ENCODE results near the gene DTYMK.
"Not testable (repeated sequence)": the region's sequence is repeated elsewhere in the genome, so short reads cannot be mapped to it uniquely, and the experiment has no call there.

The DTYMK gene

DNA sequence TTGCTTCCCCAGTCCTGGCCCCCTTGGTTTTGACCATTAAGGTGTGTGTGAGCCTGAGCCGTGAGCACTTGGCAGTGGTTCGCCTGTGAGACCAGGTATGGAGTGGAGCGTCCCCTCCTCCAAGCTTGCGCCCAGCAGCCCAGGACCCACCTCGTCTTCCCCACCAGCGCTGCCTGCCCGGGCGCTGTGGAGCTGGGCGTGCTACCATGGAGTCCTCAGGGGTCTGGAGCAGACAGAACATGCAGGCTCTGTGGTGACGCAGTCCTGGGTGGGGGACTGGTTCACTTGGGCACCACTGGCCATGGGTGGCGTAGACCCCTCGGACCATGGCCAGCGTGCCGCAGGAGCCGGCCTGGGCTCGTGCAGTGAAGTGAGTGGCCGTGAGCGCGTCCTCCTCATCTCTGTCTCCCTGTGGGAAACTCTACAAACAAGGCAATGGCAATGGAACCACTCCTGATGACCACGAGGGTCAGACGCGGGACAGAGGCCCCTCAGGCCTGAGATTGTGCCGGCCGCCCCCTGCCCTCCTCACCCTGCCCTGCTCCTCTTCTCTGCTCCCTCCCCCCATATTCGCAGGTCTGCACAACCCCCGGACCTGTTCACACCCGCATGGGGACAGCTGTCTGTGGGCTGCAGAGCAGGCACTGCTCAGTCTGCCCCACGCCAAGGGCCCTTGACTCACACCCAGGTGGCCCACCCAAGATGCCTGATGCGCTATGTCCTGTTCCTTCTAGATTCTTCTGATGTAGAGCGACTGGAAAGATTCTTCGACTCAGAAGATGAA is 15.0 kb downstream of the DTYMK start:
- no peak for DNase-seq

DNA sequence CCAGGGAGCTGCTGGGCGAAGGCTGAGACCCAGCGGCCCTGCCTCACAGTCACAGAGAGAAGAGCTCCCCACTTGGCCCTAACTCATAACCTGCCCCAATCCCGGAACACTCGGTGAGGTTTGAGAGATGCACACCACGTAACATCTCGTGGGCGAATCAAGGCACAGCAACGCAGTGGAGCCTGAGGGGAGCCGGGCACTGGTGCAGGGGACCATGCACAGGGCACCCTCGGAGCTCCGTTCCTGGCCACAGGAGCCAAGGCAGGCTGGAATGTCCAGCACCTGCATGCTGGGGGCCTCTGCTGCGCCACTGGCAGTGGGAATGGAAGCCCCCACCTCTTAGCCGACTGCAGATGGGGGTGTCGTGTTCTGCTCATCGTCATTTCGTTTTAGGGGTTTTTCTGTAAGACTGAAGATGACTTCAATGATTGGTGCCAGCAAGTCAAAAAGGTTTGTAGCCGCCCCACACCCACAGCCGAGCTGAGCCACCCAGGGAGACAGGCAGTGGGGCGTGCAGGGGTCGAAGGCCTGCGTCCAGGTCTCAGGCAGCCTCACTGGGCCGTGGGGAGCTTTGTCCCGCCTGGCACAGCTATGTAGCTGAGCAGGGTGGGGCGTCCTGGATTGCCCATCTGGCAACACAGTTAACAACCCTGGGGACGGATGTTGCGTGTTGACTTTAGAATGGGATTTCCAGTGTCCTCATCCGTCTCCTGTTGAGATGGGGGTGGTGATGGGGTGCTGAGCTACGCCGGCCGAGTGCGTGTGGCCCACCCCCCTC is 16.1 kb downstream of the DTYMK start:
- DNase-seq = no peak

DNA sequence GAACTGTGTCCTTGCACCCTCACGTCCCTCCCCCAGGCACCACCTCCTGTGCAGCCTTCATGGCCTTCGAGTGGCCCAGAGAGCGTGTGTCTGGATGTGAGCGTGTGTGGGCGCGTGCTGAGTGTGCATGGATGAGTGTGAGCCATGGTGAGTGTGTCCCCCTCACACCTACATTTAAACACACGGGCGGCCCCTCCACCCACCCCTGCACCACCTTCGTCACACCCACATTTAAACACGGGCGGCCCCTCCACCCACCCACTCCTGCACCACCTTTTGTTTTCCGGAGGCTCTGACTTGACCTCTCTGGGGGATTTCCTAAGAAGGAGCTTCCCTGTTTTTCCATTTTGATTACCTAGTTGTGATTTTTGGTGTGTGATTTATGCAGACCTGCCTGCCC is 17.8 kb downstream of the DTYMK start:
- DNase-seq = no peak

DNA sequence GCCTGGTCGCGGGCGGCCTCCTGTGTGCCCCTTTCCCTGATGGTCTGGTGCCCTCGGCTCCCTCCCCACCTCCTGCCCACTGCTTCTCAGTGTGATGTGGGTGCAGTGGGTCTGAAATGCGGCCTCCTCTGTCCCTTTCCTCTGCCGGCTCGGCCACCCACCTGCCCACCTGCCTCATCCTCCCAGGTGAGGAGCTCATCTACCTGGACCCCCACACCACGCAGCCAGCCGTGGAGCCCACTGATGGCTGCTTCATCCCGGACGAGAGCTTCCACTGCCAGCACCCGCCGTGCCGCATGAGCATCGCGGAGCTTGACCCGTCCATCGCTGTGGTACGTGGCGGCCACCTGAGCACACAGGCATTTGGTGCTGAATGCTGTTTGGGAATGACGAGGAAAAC is 18.3 kb downstream of the DTYMK start:
- no peak for DNase-seq

DNA sequence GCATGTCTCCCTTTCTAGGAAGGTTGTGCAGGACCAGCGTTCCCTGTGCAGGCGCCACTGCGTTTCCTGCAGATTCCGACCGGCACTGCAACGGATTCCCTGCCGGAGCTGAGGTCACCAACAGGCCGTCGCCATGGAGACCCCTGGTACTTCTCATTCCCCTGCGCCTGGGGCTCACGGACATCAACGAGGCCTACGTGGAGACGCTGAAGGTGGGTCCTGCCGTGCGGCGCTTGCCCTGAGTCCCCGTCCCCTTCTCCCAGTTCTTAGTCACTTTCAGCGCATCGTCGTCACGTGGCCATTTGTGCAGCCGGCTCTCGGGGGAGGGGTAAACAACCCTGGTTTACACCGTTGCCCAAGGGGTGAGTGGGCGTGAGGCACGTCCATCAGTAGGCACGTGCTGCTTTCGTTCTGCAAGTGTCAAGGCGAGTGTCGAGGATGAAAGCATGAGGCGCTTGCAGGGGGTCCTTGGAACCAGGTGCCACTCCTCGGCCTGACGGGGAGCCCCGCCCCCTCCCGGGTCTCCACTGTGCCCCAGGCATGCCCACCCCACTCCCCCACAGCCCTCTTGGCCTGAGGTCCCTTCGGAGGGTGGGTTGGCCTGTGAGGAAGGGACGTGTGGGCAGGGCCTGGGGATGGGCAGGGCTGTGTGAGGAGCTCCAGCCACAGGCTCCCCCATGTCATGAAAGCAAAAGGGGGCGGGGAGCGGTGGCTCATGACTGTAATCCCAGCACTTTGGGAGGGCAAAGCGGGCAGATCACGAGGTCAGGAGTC is 19.8 kb downstream of the DTYMK start:
- no peak for DNase-seq

DNA sequence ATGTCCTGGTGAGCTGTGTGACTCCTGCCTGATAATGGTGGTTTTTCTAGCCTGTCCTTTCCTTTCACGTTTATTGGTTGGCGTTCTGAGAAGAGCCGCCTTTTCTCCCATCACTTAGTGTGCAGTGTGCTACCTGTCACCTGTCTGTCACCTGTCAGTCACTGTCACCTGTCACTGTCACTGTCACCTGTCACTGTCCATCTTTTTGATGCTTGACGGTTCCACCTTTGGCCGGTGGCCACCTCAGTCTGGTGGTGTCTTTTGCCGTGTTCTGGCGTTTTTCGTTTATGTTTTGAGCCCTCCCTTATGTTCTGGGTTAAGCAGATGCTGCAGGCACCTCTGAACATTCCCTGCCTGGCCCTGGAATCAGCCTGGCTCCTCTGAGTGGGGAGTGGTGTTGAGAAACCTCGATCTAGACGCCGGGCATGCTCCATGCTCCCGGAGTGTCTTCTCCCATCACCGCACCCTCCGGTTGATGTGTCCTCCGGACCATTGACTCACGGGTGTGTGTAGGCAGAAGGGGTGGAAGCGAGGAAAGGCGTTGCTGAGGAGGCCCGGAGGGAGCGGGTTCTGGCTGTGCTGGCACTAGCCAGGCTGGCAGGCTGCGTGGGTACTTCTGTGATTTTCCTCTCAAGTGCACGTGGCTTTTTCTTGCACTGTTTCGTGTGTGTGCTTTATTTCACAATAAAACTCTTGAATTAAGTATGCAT is 20.7 kb downstream of the DTYMK start:
- no peak for DNase-seq

DNA sequence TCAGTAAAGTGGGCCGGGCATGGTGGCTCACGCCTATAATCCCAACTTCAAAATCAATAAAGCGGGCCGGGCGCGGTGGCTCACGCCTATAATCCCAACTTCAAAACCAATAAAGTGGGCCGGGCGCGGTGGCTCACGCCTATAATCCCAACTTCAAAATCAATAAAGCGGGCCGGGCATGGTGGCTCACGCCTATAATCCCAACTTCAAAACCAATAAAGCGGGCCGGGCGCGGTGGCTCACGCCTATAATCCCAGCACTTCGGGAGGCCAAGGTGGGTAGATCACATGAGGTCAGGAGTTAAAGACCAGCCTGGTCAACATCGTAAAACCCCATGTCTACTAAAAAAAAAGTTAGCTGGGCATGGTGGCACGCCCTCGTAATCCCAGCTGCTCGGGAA is 23.9 kb downstream of the DTYMK start:
- not testable (repeated sequence) for DNase-seq

DNA sequence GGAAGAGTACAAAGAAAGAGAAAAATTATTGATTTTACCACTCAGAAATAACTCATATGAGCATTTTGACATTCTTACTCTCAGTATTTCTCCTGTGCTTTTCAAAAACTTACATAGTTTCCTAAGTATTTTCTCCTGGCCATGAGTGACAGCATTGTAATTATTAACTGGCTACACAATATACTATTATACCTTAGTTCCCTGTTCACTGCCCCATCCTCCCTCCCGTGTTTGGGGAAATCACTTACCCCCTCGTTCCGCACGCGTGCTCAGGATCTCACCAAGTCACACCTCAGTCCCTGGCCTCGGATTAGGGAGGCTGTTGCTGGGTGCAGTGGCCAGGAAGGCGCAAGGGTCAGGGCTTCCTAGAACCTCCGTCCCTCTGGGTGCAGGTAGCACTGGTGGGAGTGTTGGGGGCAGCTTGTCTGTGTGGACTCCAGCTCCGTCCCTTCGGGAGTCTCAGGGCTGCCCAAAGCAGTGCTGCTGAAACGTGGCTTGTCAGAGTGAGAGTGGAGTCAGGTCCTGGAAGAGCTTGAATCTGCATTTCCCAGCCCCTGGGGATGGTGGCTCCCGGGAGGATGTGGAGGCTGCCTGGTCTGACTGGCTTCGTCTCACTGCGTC is 25.9 kb downstream of the DTYMK start:
- no peak for DNase-seq

DNA sequence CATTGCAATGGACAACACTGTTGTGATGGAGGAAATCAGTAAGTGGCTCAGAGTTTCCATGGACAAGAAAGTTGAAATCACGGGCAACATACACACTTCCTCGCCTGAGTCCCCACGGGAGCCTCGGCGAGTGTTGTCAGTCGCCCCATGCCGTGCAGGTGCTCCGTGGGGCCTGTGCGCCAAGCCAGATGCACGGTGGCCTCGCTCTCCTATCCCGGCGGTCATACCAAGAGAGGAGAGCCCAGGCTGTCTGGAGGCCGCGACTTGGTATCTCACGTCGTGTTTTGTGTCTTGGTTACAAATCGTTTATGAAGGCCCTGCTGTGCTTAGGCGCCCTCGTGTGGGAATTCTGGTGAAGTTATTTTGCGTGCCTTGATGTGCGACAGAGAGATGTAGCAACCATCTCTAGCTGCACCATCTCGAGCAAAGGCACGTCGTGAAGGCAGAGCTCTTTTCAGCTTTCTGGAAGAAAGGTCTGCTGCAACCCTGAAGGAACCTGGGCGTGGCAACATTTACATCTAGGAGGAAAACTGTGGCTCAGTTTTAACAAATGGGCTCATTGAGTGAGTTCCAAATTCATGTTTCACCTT is 27.4 kb downstream of the DTYMK start:
- peak in 1 of 2 donors; percentile 25 for DNase-seq

DNA sequence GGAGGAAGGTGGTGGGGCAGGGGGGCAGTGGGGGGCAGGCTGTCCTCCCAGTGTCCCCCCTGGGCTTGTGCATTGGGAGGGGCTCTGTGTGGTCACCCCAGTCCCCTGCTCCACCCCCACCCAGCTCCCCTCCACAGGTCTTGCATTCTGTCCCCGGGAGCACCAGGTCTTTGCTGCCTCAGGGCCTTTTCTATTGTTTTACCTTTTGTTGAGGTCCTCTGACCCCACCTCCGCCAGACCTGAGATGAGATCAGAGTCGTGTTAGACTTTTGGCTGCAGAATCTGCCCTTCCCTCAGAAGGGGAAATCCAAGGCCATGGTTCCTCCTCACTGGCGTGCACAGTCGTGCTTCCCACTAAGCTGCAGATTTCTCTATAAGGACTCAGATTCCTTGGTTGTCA is 28.3 kb downstream of the DTYMK start:
- DNase-seq = no peak

DNA sequence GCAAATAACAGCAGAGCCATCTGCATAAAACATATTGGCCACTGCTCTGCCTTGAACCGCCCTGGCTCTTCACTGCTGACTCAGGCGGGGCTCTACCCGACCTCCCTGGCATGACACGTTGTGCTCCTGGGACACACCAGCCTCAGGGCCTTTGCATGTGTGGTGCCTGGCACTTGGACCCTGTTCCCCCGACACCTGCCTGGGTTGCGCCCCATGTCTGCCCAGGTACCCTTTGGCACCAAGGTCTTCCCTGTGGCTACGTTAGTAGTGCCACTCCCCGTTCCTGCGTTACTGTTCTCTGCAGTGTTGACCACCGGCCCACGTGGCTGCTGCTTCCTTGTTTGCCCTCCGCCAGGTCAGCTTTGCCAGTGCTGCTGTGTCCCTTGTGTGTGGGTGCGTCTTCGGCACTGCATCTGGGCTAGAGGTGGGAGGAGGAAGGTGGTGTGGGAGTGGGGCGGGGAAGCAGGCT is 28.8 kb downstream of the DTYMK start:
- DNase-seq = no peak

DNA sequence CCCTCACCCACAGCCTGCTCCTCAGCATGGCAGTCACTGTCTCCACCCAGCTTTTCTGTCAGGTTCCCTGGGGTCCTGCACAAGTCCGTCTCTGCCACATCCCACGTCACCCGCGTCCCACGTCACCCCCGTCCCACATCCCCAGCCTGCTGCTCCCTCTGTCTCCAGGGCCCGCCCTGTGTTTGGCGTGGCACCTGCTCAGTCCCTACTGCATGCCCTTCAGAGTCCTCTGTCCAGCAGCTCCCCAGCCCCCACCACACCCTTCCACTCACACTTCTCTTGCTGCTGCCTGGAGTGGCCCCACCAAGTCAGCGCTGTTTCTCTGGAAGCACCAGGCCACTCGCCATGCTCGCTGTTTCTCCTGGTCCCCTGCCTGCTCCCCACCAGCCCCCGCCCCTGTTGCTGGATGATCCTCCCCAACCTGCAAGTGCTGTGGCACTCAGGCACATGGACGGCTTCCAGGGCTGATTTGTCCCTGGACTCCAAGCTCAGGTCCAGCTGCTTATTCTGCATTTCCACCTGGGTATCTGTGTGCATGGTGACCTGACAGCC is 30.3 kb downstream of the DTYMK start:
- no peak for DNase-seq

DNA sequence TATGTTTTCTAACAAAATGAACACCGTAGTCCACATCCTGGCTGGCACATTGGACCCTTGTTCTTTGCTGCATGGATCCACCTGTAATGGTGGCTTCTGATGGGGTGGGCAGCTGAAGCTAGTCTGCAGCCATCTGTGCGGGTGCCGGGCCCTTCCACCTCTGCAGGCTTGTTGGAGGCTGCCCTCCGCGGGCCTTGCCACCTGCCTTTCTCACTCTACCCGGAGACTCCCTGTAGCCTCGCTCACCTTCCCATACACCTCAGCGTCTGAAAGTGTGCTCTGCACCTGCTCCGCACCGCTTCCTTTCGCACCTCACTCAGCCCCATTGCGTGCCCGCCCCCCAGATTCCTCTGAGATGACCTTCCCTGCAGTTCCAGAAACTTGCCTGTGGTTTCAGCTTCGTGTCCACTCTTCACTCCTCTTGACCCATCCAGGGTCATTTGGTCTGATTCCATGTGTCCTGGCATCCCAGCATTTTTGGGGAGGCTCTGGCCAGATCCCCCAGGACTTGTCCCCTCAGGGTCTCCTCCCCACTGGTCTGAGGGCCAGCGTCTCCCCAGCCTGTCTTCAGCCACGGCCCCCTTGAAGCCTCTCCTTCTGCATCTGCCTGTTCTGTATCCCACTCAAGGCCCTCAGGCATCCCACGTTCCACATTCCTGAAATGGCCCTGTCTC is 31.0 kb downstream of the DTYMK start:
- no peak for DNase-seq

DNA sequence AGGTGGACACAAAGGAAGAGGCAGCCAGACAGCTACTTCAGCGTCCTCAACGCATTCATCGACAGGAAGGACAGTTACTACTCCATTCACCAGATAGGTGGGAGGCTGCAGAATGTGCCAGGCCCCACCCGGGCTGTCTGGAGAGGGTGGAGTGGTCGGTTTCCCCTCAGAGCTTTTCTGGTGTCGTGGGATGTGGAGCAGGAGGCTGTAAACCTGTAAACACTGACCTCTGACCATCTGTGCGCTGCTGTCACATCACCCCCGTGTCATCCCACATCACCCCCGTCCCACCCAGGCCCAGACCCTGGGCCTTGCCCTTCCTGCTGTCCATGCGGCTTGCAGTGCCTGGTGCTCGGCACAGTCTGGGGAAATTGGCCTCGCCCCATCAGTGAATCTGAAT is 32.1 kb downstream of the DTYMK start:
- DNase-seq = no peak

DNA sequence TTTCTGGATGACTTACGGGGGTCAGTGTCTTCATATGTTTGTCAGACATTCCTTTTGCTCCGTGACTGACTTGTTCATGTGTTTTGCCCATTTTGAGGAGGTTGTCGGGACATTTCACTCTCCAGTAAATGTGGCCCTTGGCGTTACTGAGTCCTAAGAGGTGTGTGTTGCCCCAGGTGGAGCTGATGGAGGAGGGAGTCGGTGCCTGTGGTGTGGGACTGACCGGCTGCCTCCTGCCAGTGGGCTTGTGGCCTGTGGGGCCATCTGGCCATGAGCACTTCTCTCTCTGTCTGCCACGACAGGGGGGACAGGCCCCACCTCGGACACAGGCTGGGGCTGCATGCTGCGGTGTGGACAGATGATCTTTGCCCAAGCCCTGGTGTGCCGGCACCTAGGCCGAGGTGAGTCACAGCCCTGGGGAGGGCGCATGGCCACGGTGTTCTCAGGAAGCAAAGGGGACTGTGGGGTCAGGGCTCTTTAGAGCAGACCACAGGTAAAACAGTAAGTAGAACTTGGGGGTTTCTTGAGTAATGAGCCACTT is 33.3 kb downstream of the DTYMK start:
- DNase-seq = no peak

DNA sequence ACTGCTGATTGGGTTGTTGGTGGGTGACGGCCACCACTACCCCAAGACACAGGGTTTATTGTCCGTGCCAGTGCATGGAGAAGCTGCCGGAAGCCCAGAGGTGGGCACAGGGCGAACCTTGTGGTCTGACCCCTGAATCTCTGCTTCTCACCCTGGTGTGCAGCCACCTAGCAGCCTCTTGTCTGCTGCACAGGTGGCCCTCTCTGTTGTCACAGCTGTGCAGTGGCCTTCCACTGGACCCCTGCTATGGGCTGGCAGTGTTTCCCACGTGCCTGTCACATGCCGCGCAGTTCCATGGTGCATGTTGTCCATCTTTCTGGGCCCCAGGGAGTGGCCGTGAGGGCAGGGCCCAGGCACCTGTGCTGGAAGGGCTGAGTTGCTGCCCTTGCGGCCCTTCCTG is 33.9 kb downstream of the DTYMK start:
- no peak for DNase-seq

DNA sequence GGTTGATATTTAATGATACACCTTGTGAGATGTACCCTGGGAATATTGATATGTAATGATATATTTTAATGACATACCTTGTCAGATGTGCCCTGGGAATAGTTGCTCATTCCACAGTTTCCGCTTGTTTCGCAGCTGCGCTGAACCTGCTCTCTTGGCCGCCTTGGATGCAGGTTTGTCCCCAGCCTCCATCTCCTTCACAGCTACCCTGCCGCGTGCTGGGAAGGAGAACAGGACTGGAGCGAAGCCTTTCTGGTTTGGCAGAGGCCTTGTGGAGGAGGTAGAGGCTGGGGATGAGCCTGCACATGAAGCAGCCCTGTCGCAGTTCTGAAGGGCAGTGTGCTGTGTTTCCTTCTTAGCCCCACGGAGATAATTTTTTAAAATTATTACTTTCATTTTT is 34.5 kb downstream of the DTYMK start:
- no peak for DNase-seq

DNA sequence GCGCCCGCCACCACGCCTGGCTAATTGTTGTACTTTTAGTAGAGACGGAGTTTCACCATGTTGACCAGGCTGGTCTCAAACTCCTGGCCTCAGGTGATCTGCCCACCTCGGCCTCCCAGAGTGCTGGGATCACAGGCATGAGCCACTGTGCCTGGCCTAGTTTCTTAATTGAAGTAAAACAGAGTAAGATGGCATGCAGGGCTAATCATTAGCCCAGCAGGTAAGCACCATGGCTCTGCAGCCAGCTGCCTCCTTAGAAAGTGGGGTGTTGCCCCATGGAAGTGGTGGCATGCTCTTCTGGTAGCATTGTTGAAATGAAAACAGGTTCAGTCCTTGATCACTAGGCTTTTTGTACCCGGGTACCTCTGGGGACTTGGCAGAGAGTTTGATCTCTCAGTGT is 36.7 kb downstream of the DTYMK start:
- DNase-seq = no peak

DNA sequence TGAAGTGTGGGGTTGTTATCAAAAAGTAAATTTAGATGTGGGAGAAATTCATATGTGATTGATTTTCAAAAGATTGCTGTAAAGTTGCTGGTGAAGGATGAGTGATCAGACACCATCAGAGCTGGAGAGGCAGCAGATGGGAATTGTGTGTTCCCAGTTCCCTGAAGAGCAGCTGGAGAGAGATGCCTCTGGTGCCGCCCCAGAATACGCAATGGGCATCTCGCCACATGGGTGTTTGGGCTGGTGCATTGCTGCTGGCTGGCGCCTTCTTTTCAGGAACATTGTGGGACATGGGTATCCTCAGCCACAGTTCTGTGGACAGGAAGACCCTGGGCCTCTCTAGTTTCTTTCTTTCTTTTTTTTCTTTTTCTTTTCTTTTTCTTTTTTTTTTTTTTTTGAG is 37.2 kb downstream of the DTYMK start:
- DNase-seq = no peak

DNA sequence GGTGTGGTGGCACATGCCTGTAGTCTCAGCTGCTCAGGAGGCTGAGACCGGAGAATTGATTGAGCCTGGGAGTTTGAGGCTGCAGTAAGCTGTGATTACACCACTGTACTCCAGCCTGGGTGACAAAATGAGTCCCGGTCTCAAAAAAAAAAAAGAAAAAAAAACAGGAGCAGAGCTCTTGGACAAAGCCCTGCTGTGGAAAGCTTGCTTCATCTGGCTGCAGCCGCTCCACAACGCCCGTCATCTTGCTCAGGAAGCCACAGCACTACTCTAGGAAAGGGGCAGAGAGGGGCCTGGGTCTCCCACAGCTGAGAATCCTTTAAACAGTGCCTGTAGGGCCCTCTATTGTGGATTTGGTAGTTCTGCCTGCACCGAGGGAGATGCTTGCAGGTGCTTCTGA is 38.2 kb downstream of the DTYMK start:
- no peak for DNase-seq
